K562 (cell line): Measurements from ENCODE around the gene MESP1. TPM values are rescaled to one million over a fixed set of nuclear protein-coding genes. Genes with fewer than 3 reads are reported as not detected.
A peak's percentile ranks its signal among the peaks of the same experiment; 100 is the strongest.

ENCODE experiments used
- ATAC-seq: fragments of 200-7000 bp; cut with Tn5 transposase; 3 replicates; pipeline ENCODE4 v1.9.1; 2020; ENCODE audit warnings: moderate library complexity
- BruUV-seq: library from RNA; stranded (reverse); fragments of 400-500 nt; replicated peaks from 2 replicates; lab custom pipeline; 2021; lab: Mats Ljungman, UMichigan
- CTCF ChIA-PET: fragments of 300-600 bp; formaldehyde crosslinking; extraction: SDS; loops from one replicate; lab custom pipeline; 2021; ENCODE audit warnings: low intra/inter-chr PET ratio; lab: Yijun Ruan, JAX
- POLR2A ChIA-PET: fragments of 300-600, 350-650 bp; sonication (Branson Sonifier 250); formaldehyde crosslinking; extraction: SDS; loops from one replicate; lab custom pipeline; 2021; ENCODE audit warnings: antibody characterized with exemption, inconsistent platforms; lab: Yijun Ruan, JAX
- DNase-seq, 4 experiments: peaks; one replicate each; pipeline versions ENCODE4 v3.0.0 to v3.0.0-alpha.2; 2011 to 2018; ENCODE audit warnings: low spot score in 3 of 4, mixed read lengths in 3 of 4; ENCODE audit errors: extremely low read depth in 1 of 4
- FAIRE-seq: peaks from 2 replicates; lab custom pipeline; 2011; peaks lifted over from hg19 to GRCh38; lab: Jason Lieb, UNC
- H2AFZ ChIP-seq: 2 replicates; pipeline ENCODE4 v1.6.0; 2011; ENCODE audit warnings: low read depth, low read length, control low read depth, inconsistent platforms
- H3K27ac ChIP-seq: fragments of 200-600 bp; 3 replicates; pipeline ENCODE4 v1.8.0; 2011; ENCODE audit warnings: low read depth, mild to moderate bottlenecking, control low read depth, inconsistent platforms, low read length, moderate library complexity, mixed read lengths; ENCODE audit errors: extremely low read depth
- H3K27me3 ChIP-seq, 2 experiments: fragments of 300-600 bp in 1 of 2; 2 replicates in 1 of 2; 3 replicates in 1 of 2; pipeline versions ENCODE4 v1.6.0 to v1.8.0; 2011; ENCODE audit warnings: inconsistent platforms in 2 of 2, low read length in 2 of 2, mild to moderate bottlenecking in 1 of 2, mixed read lengths in 1 of 2, moderate library complexity in 1 of 2; ENCODE audit not compliant: control insufficient read depth in 2 of 2, insufficient read depth in 2 of 2
- H3K36me3 ChIP-seq: fragments of 300-600 bp; 3 replicates; pipeline ENCODE4 v1.8.0; 2011; ENCODE audit warnings: mild to moderate bottlenecking, low read length, inconsistent platforms; ENCODE audit not compliant: control insufficient read depth, insufficient read depth
- H3K4me1 ChIP-seq, 2 experiments: fragments of 200-600 bp in 1 of 2; replicated peaks in 1 of 2; 2 replicates in 1 of 2; 3 replicates in 1 of 2; pipeline versions ENCODE4 v1.5.1 to v1.8.0; 2011; ENCODE audit warnings: inconsistent platforms in 2 of 2, low read length in 2 of 2, mild to moderate bottlenecking in 1 of 2, mixed read lengths in 1 of 2, moderate library complexity in 1 of 2; ENCODE audit not compliant: control insufficient read depth in 2 of 2, insufficient read depth in 2 of 2
- H3K4me2 ChIP-seq: 2 replicates; pipeline ENCODE4 v1.6.1; 2011; ENCODE audit warnings: low read length, control low read depth, inconsistent platforms, mixed read lengths; ENCODE audit not compliant: insufficient read depth
- H3K4me3 ChIP-seq: fragments of 200-600 bp; sonication (generic), shearing (Covaris generic); 2 replicates; pipeline ENCODE4 v1.5.1; 2016; ENCODE audit warnings: control low read depth, inconsistent platforms
- H3K79me2 ChIP-seq: fragments of 200-600 bp; 3 replicates; pipeline ENCODE4 v1.8.0; 2011; ENCODE audit warnings: low read length, inconsistent platforms; ENCODE audit not compliant: control insufficient read depth, insufficient read depth
- H3K9ac ChIP-seq, 2 experiments: 2 replicates each; pipeline versions ENCODE4 v1.6.0 to v1.6.1; 2011; ENCODE audit warnings: low read depth in 2 of 2, low read length in 2 of 2, control low read depth in 1 of 2, inconsistent platforms in 1 of 2, mild to moderate bottlenecking in 1 of 2, mixed read lengths in 1 of 2; ENCODE audit not compliant: insufficient read depth in 1 of 2
- H3K9me1 ChIP-seq: one replicate; pipeline ENCODE4 v1.6.0; 2011; ENCODE audit warnings: inconsistent platforms, mild to moderate bottlenecking, low read length, moderate library complexity; ENCODE audit not compliant: control insufficient read depth, insufficient read depth
- H3K9me3 ChIP-seq: replicated peaks from 2 replicates; pipeline ENCODE4 v1.5.1; 2011; ENCODE audit warnings: low read depth, low read length, inconsistent platforms; ENCODE audit not compliant: control insufficient read depth, insufficient read depth
- H4K20me1 ChIP-seq: replicated peaks from 2 replicates; pipeline ENCODE4 v1.6.1; 2011; ENCODE audit warnings: low read length, inconsistent platforms, mixed read lengths; ENCODE audit not compliant: control insufficient read depth, insufficient read depth
- CHD2 ChIP-seq: IDR thresholded peaks from 2 replicates; pipeline ENCODE4 v1.6.1; 2011; ENCODE audit warnings: low read depth, low read length
- FOXP1 ChIP-seq: sonication (generic); formaldehyde crosslinking; IDR thresholded peaks from 2 replicates; pipeline ENCODE4 v1.8.0; 2022; ENCODE audit warnings: mild to moderate bottlenecking, missing genetic modification reagents
- NFIX ChIP-seq: fragments of 250-450 bp; sonication (Bioruptor Pico); IDR thresholded peaks from 2 replicates; pipeline ENCODE4 v1.4.0; 2020; ENCODE audit warnings: low read depth, mild to moderate bottlenecking, moderate library complexity
- RREB1 ChIP-seq: fragments of 250-450 bp; sonication (Bioruptor Pico); IDR thresholded peaks from 2 replicates; pipeline ENCODE4 v1.4.0; 2020
- ZNF277 ChIP-seq: fragments of 250-450 bp; sonication (Bioruptor Pico); IDR thresholded peaks from 2 replicates; pipeline ENCODE4 v1.8.0; 2022; ENCODE audit warnings: inconsistent platforms, mild to moderate bottlenecking, moderate library complexity, borderline replicate concordance
- ZSCAN29 ChIP-seq: fragments of 450-650 bp; IDR thresholded peaks from 2 replicates; pipeline ENCODE4 v1.6.1; 2017
- ZSCAN32 ChIP-seq: fragments of 450-650 bp; formaldehyde crosslinking; IDR thresholded peaks from 2 replicates; pipeline ENCODE4 v1.4.0; 2020; ENCODE audit warnings: mild to moderate bottlenecking, moderate library complexity
- WGBS: fragments of 100-300 bp; shearing (Covaris generic); methylation state at CpG from one replicate; pipeline ENCODE4 v1.1.6; 2016; ENCODE audit warnings: low coverage, mixed read lengths; ENCODE audit not compliant: insufficient coverage; ENCODE audit errors: missing lambda C conversion rate; 5-methylcytosine and 5-hydroxymethylcytosine counted together
- in situ Hi-C: fragments of 300-500 bp; cut with MboI; formaldehyde crosslinking; loops from 4 replicates; pipeline ENCODE4 v1.15.0; 2018; ENCODE audit warnings: inconsistent platforms, mixed read lengths
- intact Hi-C: fragments of 100-400 bp; cut with micrococcal nuclease; formaldehyde crosslinking; loops from 2 replicates; pipeline ENCODE4 v1.14.2; 2022
- polyA plus RNA-seq, 8 experiments: library from polyadenylated mRNA; depleted of rRNA in 4 of 8; stranded (reverse) in 5 of 8; unstranded in 3 of 8; fragments of >200 nt; fragmentation: Nextera tagmentation in 2 of 8; fragmentation: Illumina TruSeq in 1 of 8; extraction: Ambion mirVana in 2 of 8; extraction: Trizol in 1 of 8; gene quantifications; 2 replicates each; pipeline versions ENCODE4 v1.2.1 to v1.2.3, GENCODE V29; 2011 to 2014; ENCODE audit warnings: inconsistent platforms in 1 of 8, missing spikeins in 1 of 8
- total RNA-seq, 7 experiments: library from RNA; depleted of rRNA in 6 of 7; stranded (reverse); fragments of >200 nt in 6 of 7; fragmentation: Illumina TruSeq in 2 of 7; extraction: Trizol in 2 of 7; gene quantifications; 2 replicates each; pipeline versions ENCODE4 v1.2.1 to v1.2.3, GENCODE V29; 2011 to 2021; ENCODE audit warnings: low replicate concordance in 1 of 7
- TF ChIP-seq, protein P1 (sequence below): sonication (generic); formaldehyde crosslinking; IDR thresholded peaks from 2 replicates; pipeline ENCODE4 v1.8.1; 2023; ENCODE audit warnings: mild to moderate bottlenecking, missing genetic modification reagents

The MESP1 gene
- total and polyA plus RNA-seq, 9 of the 15 experiments (the other 6 are each of a cell fraction or from before 2014, with no cell fraction given): 0.14 to 1.1 (median 0.36) TPM; not detected in 4

DNA sequence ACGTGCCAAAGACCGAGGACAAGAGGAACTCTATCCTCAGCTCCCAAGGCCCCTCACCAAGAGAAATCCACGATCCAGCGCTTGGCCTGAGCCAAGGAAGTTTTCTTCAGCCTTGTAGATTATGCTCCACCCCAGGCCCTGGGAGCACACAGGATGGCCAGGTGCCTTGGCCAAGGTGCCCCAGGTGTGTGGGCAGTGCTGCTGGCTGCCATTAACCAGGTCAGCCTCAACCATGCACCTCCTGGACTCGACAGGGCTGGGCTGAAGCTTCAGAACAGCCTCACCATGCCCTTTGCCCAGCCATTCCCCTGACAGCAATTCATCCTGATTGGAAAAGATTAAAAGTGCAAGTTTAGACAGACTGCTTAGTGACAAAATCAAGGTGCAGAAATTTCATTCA, 10.9 kb upstream of the MESP1 start (continued):
- TF ChIP-seq RREB1 (CRISPR knock-in tag) (no peak), ZSCAN32 (CRISPR knock-in tag) (no peak)

DNA sequence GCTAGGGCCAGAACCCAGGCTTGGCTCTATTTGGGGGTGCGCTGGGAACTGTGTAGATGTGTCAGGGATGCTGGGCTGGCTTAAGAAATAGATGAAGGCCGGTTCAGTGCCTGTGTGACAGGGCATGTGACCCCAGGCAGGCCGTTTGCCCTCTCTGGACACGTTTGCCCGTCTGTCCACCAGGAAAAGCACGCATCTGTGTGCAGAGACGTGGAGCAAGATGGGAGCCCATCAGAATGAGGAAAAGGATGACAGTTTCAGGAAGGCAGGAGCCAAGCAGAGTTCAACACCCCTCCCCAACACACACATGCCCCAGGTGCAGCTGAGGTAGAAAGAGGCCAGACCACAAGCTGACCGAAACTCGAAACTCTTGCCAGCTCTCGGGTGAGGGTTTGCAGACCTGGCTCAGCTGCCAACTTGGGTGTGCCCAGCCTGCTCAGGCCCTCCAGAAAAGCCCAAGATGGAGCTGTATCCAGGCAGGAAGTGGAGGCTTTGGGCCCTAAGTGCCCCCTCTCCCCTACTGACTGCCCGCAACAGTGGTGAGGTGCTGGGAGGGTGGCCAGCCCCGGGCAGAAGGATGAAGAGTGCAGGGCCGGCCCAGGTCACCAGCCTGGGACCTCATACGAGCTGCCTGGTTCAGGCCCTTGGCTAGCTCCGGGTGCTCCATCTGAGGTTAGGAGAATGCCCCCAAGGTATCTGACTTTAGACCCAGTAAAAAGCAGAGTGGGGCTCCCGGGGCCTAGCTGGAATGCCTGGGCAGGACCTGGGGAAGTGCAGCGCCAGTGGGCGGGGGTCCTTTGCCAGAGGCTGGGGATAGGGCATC, 10.2 kb upstream of the MESP1 start:
- Histone ChIP-seq H3K4me1 (peaks cover 13 to 26% of the 10 kb centered on the region in 2 experiments), H3K27me3 (no peaks in the 10 kb centered on the region), H2AFZ (peak overlapping the region; percentile 95), H3K9me1 (no peaks in the 10 kb centered on the region), H3K36me3 (no peaks in the 10 kb centered on the region), H3K27ac (no peak overlapping the region), H3K9me3 (no peaks in the 10 kb centered on the region), H3K4me2 (peak overlapping the region; percentile 84), H3K79me2 (no peaks in the 10 kb centered on the region), H4K20me1 (no peaks in the 10 kb centered on the region), H3K9ac (peak overlapping the region in 1 of 2 experiments; percentile 80; a peak in 2 of 4 replicates), H3K4me3 (no peak overlapping the region)
- ChIA-PET CTCF (interaction anchor here (0.6 to 3.6 kb wide), 5 partner anchors 11 to 127 kb away, joined by 3 to 28 read pairs (median 4); no protein-coding TSS in a partner anchor), POLR2A (interaction anchor here (0.6 to 1.6 kb wide), 12 partner anchors 8 to 903 kb away, joined by 3 to 7 read pairs (median 3); partner anchors contain the start of genes ANPEP and AP3S2)
- FAIRE-seq (no peak), ATAC-seq (peak; percentile 13), DNase-seq (no peak)
- WGBS: 46% methylated on average over 18 of the region's 18 CpGs
- in situ Hi-C loops: no loop called here
- intact Hi-C loops: loop anchor here (5.0 kb wide), 2 partner anchors 61 to 131 kb away; partner anchors contain the start of gene AP3S2
- BruUV-seq: no TSS peak
- TF ChIP-seq NFIX (CRISPR knock-in tag) (no peak), FOXP1 (CRISPR knock-in tag) (0 out of 2 replicates have a peak, but pooled peaks have one; percentile 13), CHD2 (no peak), ZSCAN29 (no peak), ZNF277 (CRISPR knock-in tag) (no peak)
- TF ChIP-seq, protein P1, sequence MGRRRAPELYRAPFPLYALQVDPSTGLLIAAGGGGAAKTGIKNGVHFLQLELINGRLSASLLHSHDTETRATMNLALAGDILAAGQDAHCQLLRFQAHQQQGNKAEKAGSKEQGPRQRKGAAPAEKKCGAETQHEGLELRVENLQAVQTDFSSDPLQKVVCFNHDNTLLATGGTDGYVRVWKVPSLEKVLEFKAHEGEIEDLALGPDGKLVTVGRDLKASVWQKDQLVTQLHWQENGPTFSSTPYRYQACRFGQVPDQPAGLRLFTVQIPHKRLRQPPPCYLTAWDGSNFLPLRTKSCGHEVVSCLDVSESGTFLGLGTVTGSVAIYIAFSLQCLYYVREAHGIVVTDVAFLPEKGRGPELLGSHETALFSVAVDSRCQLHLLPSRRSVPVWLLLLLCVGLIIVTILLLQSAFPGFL (CRISPR knock-in tag): no peak
